DMS114 treated with DMSO at 0.1 percent for 48 hours (cell line): ENCODE results near the gene SYCP2.

Source experiments
- DNase-seq: peaks from one replicate; lab custom pipeline; 2025; ENCODE audit not compliant: unreplicated experiment; lab: John Stamatoyannopoulos, UW

SYCP2 gene

DNA sequence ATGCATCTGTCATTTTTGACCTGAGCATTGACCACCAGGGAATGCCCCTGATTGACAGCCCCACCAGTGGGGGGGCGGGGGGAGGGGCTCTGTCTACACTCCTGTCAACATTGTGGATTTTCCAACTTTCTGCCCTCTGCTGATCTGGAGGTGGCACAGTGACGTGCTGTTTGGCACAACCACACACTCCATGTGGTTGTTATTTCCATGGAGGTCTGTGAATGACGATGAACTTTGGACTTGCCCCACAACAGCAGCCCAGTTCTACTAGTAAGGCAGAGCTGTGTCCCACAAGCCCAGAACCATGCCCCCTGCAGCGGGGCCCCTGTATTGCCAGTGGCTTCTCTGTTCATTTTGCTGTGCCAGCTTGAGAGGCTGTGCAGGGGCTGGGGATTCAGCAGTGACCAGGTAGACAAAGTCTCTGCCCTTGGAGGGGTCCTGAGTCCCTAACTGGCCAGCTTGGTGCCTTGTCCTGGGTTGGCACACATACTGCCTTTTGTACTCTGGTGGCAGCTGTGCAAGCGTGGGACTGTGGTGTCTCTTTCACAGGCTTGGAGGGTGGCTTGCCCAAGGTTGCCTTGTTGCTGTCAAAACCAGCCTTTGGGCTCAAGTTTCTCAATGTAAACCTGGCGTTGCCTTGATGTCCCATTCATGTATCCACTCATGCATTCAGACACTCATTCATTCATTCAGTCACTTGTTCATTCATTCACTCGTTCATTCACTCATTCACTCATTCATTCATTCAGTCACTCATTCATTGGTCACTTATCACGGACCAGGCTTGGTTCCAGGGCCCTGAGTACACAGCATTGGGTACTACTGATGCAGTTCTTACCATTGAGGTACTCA is 108.5 kb downstream of the SYCP2 start:
- DNase-seq: no peak

DNA sequence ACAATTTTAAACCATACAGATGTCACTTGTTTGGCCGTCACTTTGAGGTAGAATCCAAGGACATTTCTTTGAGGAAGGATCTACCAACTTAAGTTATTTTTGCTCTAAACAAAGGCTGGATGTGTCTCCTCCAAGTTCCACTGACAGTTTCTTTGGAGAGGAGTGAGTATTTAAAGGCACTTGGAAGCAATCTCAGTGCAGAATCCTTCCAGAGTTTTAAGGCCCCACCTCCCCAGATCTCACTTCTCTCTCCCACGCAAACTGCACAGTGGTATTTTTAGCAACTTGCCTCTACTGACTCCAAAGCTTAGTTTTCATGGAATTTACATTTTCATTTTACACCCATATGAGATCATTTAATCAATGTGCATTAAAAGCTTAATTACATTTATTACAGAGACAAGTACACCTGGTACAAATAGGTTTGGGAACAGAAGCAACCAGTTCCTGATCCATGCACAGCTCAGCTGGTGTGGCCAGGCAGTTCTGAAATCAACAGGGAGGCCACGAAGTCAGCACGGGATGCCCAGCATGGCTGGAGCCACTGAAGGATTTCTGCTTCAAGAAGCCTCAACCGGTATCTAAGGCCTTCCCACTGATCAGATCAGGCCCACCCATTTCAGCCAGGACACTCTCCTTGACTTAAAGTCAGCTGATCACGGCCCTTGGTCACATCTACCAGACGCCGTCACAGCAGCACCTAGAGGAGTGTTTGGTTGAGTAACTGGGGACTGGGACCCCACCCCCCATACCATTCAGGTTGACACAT is 109.8 kb downstream of the SYCP2 start:
- no peak for DNase-seq

DNA sequence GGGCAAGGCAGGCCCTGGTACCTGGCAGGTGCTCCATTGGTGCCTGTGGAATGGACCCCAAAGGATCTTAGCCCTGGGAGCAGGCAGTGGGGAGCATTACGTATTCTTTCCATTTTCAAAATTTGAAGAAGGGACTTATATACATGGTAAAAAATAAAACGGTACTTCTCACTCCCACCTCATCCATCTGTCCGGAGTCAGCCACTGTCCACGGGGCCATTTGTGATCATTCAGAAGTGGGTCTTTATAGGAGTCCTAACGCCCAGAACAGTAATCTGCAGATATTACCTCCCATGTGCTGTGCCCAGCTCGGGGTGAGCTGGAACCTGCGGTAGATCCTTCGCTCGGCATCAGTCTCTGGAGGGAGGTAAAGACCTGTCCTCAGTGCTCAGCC is 110.4 kb downstream of the SYCP2 start:
- no peak for DNase-seq

DNA sequence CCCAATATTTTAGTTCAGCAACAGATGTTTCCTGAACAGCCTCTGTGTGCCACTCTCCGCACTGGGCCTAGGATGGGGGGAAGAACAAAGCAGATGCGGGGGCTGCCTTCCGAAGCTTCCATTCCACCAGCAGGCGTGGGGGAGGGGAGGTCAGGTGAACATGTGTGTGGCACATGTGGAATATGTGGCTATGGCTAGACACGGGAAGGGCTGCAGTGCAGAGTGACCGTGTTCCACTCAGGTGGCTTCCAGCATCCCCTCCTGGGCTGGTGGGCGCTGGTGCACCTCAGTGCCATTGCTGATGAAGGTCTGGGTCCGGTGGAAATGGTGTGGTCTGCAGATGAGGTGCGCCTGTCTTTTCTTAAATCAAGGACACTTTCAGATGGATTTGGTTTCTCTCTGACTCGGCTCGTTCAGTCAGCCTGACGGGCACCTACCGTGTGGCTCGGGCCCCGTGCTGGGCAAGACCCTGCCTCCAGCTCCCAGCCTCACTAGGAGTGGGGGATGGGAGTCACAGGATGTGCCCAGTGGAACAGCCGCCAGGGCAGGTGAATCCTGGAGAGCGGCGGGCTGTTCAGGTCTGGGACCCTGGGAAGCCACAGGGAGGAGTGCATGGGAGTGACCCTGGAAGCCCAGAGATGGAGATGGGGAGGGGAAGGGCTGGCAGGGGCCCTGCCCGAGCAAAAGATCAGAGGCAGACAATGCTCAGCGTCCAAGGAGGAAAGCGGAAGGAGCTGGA is 111.0 kb downstream of the SYCP2 start:
- no peak for DNase-seq

DNA sequence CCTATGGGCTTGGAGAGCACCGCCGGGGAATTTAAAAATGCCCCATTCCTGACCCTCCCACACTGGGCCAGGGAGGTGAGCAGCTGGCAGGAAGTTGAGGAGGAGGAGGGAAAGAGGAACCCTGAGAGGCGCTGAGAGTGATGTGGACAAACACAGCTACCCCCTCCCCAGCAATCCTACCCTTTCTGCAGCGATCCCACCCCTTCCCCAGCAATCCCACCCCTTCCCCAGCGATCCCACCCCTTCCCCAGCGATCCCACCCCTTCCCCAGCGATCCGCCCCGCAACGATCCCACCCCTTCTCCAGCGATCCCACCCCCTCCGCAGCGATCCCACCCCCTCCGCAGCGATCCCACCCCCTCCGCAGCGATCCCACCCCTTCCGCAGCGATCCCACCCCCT is 111.6 kb downstream of the SYCP2 start:
- no peak for DNase-seq

DNA sequence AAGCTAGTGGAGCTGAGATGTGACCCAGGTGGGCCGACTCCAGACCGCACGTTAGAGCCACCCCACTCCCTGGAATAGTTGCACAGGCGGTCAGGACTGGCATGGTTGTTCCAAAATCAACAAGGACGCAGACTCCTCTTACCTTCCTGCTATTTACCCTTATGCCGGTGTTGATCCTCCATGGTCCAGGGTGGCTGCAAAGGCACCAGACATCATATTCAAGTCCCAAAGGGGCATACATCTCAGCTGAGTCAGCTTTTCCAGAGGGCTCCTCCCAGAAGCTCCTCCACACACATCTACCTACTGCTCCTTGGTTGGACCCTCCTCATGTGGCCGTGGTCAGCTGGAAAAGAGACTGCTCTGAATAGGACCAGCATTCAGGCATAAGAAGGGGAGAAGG is 112.2 kb downstream of the SYCP2 start:
- no peak for DNase-seq

DNA sequence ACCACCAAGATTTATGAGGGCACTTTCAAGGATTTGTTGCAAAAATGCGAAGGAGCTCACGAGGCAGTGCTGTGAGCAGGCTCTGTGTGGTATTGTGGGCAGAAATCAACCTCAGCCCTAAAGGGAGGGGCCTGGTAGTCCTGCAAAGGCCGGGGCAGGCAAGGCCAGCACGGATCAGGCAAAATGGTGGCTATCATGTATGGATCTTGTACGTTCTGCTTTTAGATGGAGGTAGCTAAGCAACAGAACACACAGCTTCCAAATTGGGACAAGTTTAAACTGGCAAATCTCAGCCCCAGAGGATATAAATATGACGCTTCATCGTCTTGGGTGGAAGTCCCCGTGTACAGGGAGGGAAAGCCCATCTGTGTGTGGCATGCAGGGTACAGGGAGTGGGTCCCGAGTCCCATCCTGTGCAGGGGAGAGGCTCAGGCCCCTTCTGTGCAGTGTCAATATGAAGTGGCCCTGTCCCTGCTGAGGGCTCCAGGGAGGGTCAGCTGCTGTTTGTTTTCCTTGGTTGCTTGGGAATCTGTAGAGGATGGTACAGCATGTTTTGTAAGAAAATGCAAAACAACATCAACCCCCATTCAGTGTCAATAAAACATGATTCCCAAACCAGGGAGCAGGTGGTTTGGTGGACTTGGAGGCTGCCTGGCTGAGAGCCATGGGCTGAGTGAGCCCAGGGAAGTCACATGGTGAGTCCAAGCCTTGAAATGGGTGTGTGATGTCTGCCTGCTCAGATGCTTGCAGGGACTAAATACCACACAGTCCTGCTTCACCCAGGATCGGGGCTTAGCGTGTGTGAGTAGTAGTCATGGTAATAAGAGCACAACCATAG is 113.0 kb downstream of the SYCP2 start:
- no peak for DNase-seq

DNA sequence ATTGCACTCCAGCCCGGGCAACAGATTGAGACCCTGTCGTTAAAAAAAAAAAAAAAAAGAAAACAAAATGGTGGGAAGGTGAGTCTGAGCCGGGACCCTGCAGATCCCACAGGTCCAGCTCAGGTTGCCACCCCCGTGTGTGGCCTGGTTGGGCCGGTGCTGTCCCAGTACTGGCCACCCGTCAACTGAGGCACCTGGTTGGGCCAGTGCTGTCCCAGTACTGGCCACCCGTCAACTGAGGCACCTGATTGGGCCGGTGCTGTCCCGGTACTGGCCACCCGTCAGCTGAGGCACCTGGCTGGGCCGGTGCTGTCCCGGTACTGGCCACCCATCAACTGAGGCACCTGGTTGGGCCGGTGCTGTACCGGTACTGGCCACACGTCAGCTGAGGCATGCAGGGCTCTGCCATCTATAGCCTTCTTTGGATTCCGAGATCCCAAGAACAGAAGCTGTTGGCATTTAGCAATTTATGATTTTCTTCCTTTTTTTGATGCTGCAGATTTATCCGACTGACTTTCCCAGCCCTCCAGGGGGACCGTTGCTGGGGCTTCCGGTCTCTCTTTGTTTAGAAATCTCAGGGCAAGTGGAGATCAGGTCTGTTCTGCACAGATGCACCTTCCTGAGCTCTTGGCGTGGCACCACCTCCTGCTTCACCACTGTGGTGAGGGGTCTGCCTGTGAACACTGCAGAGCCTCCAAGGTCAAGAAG is 113.8 kb downstream of the SYCP2 start:
- no peak for DNase-seq

DNA sequence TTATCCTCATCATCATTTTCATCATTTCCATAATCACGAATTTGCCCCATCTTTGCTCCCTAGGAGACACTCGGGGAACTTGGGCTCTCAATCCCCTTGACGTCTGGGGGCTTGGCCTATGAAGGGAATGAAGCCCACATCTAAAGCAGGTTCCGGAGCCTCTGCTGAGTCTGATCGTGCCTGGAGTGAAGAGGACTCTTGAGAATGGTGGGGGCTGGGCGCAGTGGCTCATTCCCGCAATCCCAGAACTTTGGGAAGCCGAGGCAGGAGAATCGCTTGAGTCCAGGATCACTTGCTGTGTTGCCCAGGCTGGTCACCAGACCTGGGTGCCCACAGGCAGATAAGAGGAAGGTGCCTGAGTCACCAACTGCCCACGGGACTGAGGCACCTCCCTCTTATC is 114.5 kb downstream of the SYCP2 start:
- DNase-seq: no peak

DNA sequence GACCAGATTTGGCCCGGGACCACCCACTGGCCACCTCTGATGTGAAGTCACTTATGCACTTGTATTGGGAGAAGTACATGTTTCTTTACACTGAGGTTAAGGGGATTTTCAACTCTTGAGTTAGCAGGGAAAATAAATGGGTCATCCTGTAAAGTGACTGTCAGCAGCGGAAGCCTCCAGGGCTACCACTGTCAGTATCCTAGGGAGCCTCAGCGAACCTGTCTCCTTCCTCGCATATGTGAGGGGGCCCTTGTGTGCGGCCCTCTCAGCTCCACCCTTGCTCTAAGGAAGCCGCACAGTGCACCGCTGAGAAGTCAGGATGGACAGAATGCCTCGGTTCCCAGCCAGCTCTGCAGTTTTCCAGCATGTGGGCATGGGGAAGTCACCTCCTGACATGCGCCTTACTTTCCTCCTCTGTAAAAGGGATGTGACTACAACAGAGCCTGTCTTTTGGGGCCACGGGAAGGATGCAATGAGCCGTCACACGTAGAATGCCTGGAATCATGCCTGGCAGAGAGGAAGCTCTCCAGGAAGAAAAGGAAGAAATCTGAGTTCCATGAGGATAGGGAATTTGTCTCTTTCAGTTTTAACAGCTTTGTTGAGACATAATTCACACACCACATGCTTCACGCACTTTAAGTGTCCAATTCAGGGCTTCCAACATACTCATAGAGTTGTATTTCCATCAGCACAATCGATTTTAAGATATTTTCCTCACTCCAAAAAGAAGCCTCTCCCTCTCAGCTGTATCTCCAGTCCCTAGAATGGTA is 115.4 kb downstream of the SYCP2 start:
- no peak for DNase-seq

DNA sequence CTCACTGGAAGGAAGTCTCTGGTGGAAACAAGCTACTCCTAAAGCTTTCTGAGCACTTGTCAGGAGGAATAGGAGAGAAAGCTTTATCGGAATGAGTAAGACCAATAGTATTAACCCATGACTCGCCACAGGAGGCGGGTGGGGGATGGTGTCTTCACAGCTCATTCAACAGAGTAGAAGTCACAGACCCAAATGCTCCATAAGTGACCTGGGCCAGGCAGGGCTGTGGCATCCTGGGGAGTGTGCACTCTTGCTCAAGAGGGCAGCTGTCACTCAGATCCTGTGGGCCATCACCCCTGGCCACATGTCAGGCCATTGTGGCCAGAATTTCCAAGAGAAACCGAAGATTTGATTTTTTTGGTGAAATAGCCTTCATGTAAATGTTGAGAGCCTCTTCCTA is 116.0 kb downstream of the SYCP2 start:
- no peak for DNase-seq

DNA sequence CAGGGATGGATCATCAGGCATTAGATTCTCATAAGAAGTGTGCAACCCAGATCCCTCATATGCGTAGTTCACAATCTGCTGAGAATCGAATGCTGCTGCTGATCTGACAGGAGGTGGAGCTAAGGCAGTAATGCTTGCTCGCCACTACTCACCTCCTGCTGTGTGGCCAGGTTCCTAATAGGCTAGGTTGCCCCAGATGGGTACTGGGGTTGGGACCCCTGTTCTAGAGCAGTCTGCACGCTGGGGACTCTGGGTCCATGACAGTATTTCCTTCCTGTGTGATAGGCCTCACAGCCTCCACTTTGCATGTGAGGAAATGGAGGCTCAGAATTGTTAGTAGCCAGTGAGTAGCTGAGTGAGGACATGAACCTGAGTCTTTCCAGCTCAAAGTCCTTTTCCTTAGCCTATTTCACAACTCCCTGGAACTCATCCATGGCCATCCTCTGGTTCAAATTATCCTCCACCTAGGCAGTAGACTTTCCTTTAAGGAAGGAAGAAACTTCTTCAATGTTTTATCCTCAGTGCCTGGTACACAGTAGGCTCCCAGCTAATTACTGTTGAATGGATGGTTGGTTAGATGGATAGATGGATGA is 117.2 kb downstream of the SYCP2 start:
- DNase-seq: no peak

DNA sequence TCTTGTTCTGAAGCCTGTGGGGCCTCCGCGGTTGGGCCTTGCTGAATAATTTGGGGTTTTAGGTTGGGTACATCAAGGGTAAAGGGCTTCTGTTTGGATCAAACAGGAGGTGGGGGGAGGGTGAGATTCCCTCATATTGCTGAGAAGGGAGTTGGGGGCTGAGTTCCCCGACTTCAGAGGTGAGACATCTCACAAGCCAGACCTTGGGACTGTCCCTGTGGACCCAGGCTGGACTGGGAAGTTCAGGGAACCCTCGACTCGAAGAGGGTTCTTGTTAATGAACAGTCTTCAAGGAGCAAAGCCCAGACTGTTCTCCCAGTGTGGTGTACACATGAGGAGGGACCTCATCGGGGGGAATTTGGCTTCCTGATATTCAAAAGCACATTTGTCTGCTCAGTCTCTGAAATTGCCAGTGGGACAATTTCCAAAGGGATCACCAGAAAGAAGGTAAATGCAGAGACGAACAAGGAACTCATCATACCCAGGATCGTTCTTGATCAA is 118.5 kb downstream of the SYCP2 start:
- no peak for DNase-seq

DNA sequence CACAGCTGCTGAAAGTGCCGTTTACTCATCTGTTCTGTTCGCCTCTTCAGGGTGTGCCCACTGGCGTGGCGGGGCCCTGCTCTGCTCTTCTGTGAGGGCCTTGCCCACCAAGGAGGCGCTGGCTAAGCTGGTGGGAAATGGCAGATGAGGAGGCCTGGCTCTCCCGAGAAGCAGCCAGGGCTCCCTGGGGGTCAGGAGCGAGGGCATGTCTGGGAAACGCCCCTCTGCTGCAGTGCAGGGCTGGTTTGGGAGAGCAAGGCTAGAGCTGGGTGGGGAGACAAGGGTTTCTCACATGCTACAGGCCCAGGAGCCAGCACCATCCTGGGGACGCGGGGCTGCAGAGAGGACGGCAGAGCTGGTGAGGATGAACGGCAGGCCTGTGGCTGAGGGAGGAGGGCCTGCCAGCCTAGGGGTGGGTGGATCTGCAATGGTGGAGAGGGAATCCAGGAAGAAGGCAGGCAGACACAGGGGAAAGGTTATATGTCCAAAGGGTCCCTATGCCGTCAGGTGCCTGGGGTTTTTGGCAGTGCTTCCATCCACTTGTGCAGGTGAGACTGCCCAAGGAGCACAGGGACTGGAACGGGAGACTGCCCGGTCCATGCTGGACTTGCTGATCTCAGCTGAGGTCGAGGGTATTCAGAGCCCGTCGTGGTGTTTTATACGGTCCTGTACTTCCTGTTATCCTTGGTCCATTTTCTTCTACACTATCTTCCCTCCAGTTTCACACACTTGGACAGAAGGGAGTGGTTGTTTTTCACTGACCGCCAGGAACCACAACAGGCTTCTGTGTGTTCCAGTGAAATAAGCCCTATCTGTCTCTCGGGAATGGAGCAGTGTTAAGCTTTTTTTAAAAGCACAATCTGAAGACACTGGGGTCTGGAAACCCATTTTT is 119.2 kb downstream of the SYCP2 start:
- DNase-seq: no peak
